ENCODE measurements around the gene TMC8. TPM values are rescaled to one million over a fixed set of nuclear protein-coding genes. Genes with fewer than 3 reads are reported as not detected.
A peak's percentile ranks its signal among the peaks of the same experiment; 100 is the strongest.

TMC8 gene
- total and polyA plus RNA-seq, 4 donors, result 1.3 to 14.5 (median 5.0) TPM

DNA sequence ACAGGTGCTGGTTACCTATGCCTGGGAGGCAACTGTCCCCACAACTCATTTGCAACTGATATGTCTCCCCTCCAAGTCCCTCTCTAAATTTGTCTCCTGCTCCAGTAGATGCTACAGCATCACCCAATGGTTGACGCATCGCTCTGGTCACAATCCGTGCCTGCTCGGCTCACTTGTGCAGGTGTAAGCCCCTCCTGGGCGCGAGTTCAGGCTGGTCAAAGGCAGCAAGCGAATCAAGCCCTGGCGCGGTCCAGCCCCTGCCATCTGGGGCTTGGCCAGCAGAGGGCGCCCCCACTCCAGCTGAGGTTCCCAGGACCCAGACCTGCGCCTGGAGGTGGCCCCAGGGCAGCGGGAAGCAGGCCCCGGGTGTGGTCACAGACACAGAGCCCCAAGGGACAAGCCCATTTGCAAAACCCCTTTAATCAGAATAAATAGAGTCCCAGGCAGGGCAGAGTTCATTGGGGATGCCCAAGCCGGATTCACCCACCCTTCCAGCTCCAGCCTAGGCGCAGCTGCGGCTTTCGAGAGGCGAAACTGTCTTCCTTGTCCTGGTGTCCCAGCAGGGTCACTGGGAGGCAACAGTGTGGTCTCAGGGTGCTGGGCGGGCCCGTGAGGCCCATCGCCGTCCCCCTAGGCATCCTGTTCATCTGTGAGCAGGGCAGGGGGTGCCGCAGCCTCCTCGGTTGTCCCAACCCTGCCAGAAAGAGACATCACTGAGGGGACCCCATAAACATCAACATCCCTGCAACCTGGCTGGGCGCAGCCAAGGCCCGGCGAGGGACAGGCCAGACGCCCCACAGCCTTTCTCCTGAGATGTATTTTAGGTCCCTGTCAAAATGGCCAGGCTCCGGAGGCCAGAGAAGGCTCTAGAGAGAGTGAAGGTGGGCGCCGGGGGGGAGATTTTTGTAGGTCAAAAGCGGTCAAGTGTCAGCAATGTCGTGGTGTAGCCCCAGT, 17.8 kb upstream of the TMC8 start:
- H3K9me3 ChIP-seq (ENCODE audit: control insufficient read depth in 4 of 4, low read length in 3 of 4), result no peaks in the 10 kb centered on the region
- no peak overlapping the region for H3K9ac ChIP-seq (ENCODE audit: low read depth in 1 of 2, low read length in 2 of 2)
- H3K4me3 ChIP-seq (ENCODE audit: low read depth in 1 of 3, low read length in 3 of 3), result no peak overlapping the region
- WGBS, result 53% methylated on average over 33 of the region's 33 CpGs
- no peak for TF ChIP-seq YY1 (IDR thresholded peaks at IDR 0.05)
- TF ChIP-seq JUND (IDR thresholded peaks at IDR 0.05), result no peak
- TF ChIP-seq HNF4A (conservative IDR thresholded peaks at IDR 0.05), result no peak
- no peak for TF ChIP-seq NR2F2 (IDR thresholded peaks at IDR 0.05)
- no peak for TF ChIP-seq HNF4G (IDR thresholded peaks at IDR 0.05)
- TF ChIP-seq, protein P1, sequence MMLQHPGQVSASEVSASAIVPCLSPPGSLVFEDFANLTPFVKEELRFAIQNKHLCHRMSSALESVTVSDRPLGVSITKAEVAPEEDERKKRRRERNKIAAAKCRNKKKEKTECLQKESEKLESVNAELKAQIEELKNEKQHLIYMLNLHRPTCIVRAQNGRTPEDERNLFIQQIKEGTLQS (IDR thresholded peaks at IDR 0.05), result no peak
- TF ChIP-seq EGR1 (IDR thresholded peaks at IDR 0.05; ENCODE audit: low read depth in 2 of 2), result no peak
- TF ChIP-seq, protein P2, sequence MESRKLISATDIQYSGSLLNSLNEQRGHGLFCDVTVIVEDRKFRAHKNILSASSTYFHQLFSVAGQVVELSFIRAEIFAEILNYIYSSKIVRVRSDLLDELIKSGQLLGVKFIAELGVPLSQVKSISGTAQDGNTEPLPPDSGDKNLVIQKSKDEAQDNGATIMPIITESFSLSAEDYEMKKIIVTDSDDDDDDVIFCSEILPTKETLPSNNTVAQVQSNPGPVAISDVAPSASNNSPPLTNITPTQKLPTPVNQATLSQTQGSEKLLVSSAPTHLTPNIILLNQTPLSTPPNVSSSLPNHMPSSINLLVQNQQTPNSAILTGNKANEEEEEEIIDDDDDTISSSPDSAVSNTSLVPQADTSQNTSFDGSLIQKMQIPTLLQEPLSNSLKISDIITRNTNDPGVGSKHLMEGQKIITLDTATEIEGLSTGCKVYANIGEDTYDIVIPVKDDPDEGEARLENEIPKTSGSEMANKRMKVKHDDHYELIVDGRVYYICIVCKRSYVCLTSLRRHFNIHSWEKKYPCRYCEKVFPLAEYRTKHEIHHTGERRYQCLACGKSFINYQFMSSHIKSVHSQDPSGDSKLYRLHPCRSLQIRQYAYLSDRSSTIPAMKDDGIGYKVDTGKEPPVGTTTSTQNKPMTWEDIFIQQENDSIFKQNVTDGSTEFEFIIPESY (IDR thresholded peaks at IDR 0.05), result no peak
- no peak for TF ChIP-seq TAF1 (conservative IDR thresholded peaks at IDR 0.05)
- no peak for TF ChIP-seq SP1 (IDR thresholded peaks at IDR 0.05)
- TF ChIP-seq FOXA1 (IDR thresholded peaks at IDR 0.05), result no peak
- peak in 1 of 2 donors; percentile 58 for TF ChIP-seq RXRA (IDR thresholded peaks at IDR 0.05)
- TF ChIP-seq, protein P3, sequence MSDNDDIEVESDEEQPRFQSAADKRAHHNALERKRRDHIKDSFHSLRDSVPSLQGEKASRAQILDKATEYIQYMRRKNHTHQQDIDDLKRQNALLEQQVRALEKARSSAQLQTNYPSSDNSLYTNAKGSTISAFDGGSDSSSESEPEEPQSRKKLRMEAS (IDR thresholded peaks at IDR 0.05), result no peak
- TF ChIP-seq, protein P4, sequence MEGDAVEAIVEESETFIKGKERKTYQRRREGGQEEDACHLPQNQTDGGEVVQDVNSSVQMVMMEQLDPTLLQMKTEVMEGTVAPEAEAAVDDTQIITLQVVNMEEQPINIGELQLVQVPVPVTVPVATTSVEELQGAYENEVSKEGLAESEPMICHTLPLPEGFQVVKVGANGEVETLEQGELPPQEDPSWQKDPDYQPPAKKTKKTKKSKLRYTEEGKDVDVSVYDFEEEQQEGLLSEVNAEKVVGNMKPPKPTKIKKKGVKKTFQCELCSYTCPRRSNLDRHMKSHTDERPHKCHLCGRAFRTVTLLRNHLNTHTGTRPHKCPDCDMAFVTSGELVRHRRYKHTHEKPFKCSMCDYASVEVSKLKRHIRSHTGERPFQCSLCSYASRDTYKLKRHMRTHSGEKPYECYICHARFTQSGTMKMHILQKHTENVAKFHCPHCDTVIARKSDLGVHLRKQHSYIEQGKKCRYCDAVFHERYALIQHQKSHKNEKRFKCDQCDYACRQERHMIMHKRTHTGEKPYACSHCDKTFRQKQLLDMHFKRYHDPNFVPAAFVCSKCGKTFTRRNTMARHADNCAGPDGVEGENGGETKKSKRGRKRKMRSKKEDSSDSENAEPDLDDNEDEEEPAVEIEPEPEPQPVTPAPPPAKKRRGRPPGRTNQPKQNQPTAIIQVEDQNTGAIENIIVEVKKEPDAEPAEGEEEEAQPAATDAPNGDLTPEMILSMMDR (IDR thresholded peaks at IDR 0.05; ENCODE audit: low read depth, low read length, missing input control), result peak; percentile 96
- TF ChIP-seq RAD21 (IDR thresholded peaks at IDR 0.05), result peak; percentile 97 to 98
- no peaks in the 10 kb centered on the region for H3K27me3 ChIP-seq (ENCODE audit: control insufficient read depth in 4 of 4, insufficient read depth in 4 of 4, low read length in 3 of 4)
- H3K4me1 ChIP-seq (ENCODE audit: control insufficient read depth in 4 of 4, insufficient read depth in 4 of 4, low read length in 3 of 4), result peaks cover 0 to 9% (median 4%) of the 10 kb centered on the region in 4 donors
- H3K27ac ChIP-seq (ENCODE audit: low read depth in 1 of 2, low read length in 2 of 2), result no peak overlapping the region
- peaks cover 0 to 4% (median 0%) of the 10 kb centered on the region in 4 donors for H3K36me3 ChIP-seq (ENCODE audit: control insufficient read depth in 4 of 4, insufficient read depth in 3 of 4, low read depth in 1 of 4, low read length in 3 of 4)
- peak; percentile 95 for DNase-seq (ENCODE audit: low spot score)

DNA sequence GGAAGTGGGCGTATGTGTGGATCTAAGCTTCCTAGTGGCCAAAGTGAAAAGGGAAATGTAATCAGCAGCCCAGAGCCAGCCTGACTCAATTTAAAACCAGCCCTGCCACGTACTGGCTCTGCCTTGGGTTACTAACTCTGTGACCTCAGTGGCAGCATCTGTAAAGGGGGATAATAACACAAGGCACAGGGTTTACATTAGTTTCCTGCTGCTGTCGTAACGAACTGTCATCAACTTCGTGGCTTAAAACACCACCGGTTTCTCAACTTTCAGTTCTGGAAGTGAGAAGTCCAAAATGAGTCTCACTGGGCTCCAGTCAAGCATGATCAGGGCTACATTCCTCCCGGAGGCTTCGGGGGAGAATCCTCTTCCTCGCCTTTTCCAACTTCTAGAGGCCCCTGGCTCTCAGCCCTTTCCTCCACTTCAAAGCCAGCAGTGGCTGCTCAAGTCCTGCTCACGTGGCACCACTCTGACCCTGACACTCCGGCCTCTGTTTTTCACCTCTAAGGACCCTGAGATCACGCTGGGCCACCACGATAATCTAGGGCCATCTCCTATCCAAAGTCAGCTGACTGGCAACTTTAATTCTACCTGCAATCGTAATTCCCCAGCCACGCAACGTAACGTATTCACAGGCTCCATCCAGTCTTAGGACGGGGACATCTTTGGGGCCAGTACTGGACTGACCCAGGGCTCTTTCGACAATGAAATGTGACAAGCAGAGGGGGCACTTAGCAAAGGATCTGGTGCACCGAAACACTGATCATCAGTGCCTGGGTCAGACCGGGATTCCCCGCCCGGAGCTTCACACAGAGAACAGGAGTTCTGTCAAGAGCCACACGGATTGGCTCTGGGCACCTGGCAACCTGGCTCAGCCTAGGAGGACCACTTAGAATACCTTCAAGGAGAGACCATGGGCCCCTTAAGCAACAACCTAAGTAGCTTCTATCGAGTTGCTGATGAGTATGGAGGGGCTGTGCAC, 16.5 kb upstream of the TMC8 start:
- Histone ChIP-seq H3K36me3 (ENCODE audit: control insufficient read depth in 4 of 4, insufficient read depth in 3 of 4, low read depth in 1 of 4, low read length in 3 of 4) (peaks cover 0 to 2% (median 0%) of the 10 kb centered on the region in 4 donors), H3K4me1 (ENCODE audit: control insufficient read depth in 4 of 4, insufficient read depth in 4 of 4, low read length in 3 of 4) (peaks cover 0 to 9% (median 4%) of the 10 kb centered on the region in 4 donors), H3K4me3 (ENCODE audit: low read depth in 1 of 3, low read length in 3 of 3) (no peak overlapping the region), H3K9me3 (ENCODE audit: control insufficient read depth in 4 of 4, low read length in 3 of 4) (no peaks in the 10 kb centered on the region), H3K27ac (ENCODE audit: low read depth in 1 of 2, low read length in 2 of 2) (no peak overlapping the region), H3K9ac (ENCODE audit: low read depth in 1 of 2, low read length in 2 of 2) (no peak overlapping the region), H3K27me3 (ENCODE audit: control insufficient read depth in 4 of 4, insufficient read depth in 4 of 4, low read length in 3 of 4) (no peaks in the 10 kb centered on the region)
- no peak for DNase-seq (ENCODE audit: low spot score)
- WGBS, result 81% methylated on average over 25 of the region's 25 CpGs
- TF ChIP-seq HNF4A (conservative IDR thresholded peaks at IDR 0.05) (no peak), RXRA (IDR thresholded peaks at IDR 0.05) (no peak), FOXA1 (IDR thresholded peaks at IDR 0.05) (no peak), JUND (IDR thresholded peaks at IDR 0.05) (no peak), GABPA (IDR thresholded peaks at IDR 0.05 in 1 of 2, conservative IDR thresholded peaks at IDR 0.05 in 1 of 2) (no peak)
- TF ChIP-seq, protein P2 (IDR thresholded peaks at IDR 0.05), result no peak

All from liver (tissue), 9 donors.